Measurements from ENCODE around the gene NEK10. TPM values are rescaled to one million over a fixed set of nuclear protein-coding genes. Genes with fewer than 3 reads are reported as not detected.

The NEK10 gene
- total RNA-seq, 1 experiment from 2014 or later = 0.66 TPM

- H3K56ac ChIP-seq (ENCODE audit: insufficient read length, low read depth, low read length) = no peak overlapping the region
- H3K27me3 ChIP-seq (ENCODE audit: insufficient read depth, low read length) = no peaks in the 10 kb centered on the region
- H3K27ac ChIP-seq (ENCODE audit: insufficient read length, low read depth, low read length) = no peak overlapping the region
- H3K9me3 ChIP-seq (ENCODE audit: control insufficient read depth, low read depth, low read length) = no peaks in the 10 kb centered on the region
- H2BK15ac ChIP-seq (ENCODE audit: low read depth, low read length) = no peak overlapping the region
- H4K5ac ChIP-seq (ENCODE audit: insufficient read length, low read depth, low read length) = no peak overlapping the region
- H3K4me1 ChIP-seq (ENCODE audit: insufficient read depth, low read length) = peaks cover 15% of the 10 kb centered on the region; the same call in 1 of the 2 replicates
- H2BK20ac ChIP-seq (ENCODE audit: low read depth, low read length, poor library complexity, severe bottlenecking) = no peak overlapping the region
- no peaks in the 10 kb centered on the region; a peak in 1 of 5 replicates for H3K9me3 Mint-ChIP-seq
- peak; percentile 60 for DNase-seq
- no peaks in the 10 kb centered on the region for H3K79me2 ChIP-seq (ENCODE audit: insufficient read depth, low read length)
- no peaks in the 10 kb centered on the region for H4K20me1 ChIP-seq (ENCODE audit: control insufficient read depth, insufficient read depth, insufficient read length)
- H3K18ac ChIP-seq (ENCODE audit: insufficient read length, low read depth, low read length) = peak overlapping the region; percentile 64
- H3K4me2 ChIP-seq (ENCODE audit: insufficient read depth, insufficient read length, low read length) = no peak overlapping the region
- no peaks in the 10 kb centered on the region for H3K27me3 Mint-ChIP-seq (ENCODE audit: low read depth)
- H3K9ac ChIP-seq (ENCODE audit: extremely low read depth, insufficient read length, low read length) = peak overlapping the region; percentile 7
- no CpG with 5 or more reads among the region's 6 CpGs for WGBS (ENCODE audit: extremely low coverage, insufficient read length, low lambda C conversion rate)
- peak overlapping the region in 1 of 3 experiments; percentile 27; a peak in 2 of 7 replicates for H3K27ac Mint-ChIP-seq
- no peak overlapping the region for H3K4ac ChIP-seq (ENCODE audit: low read depth, low read length)
- peak; percentile 56; the same call in 2 of the 3 replicates for TF ChIP-seq CTCF (conservative IDR thresholded peaks at IDR 0.05)
- H2BK12ac ChIP-seq (ENCODE audit: insufficient read length, low read depth, low read length) = no peak overlapping the region
- H3K23ac ChIP-seq (ENCODE audit: insufficient read length, low read depth, low read length) = no peak overlapping the region
- no peak overlapping the region for H3K4me3 Mint-ChIP-seq
- no peak overlapping the region for H2BK120ac ChIP-seq (ENCODE audit: low read depth, low read length, poor library complexity, severe bottlenecking)
- H2AFZ ChIP-seq (ENCODE audit: low read length) = no peak overlapping the region
- peaks cover 34 to 39% of the 10 kb centered on the region in 2 experiments for H3K4me1 Mint-ChIP-seq
- no peak overlapping the region for H4K8ac ChIP-seq (replicated peaks; ENCODE audit: insufficient read length, low read depth, low read length)
- H2BK5ac ChIP-seq (ENCODE audit: insufficient read length, low read length) = no peak overlapping the region
- H2AK5ac ChIP-seq (ENCODE audit: insufficient read length, low read length) = no peak overlapping the region
- H4K91ac ChIP-seq (ENCODE audit: insufficient read length, low read depth, low read length) = no peak overlapping the region
- H3K14ac ChIP-seq (ENCODE audit: insufficient read depth, low read length) = no peak overlapping the region
- no peaks in the 10 kb centered on the region for H3K23me2 ChIP-seq (ENCODE audit: insufficient read length, low read depth, low read length, poor library complexity, severe bottlenecking)
- no peaks in the 10 kb centered on the region for H3K36me3 Mint-ChIP-seq (ENCODE audit: insufficient read depth in 1 of 3, low read depth in 3 of 3)
- H3T11ph ChIP-seq (ENCODE audit: low read length) = peak overlapping the region; percentile 76
- H3K79me1 ChIP-seq (ENCODE audit: insufficient read depth, low read depth, low read length, poor library complexity, severe bottlenecking) = no peaks in the 10 kb centered on the region
Observed at GRCh38 chr3:27105904-27106303, 263.3 kb downstream of the NEK10 start.

All from H9 (cell line).